CD4-positive, alpha-beta memory T cell (primary cell): ENCODE measurements around the gene UMAD1. TPM values are rescaled to one million over a fixed set of nuclear protein-coding genes. Genes with fewer than 3 reads are reported as not detected.

Experiments
- CTCF ChIA-PET: fragments of 350-600 bp; sonication (Branson Sonifier 250); formaldehyde crosslinking; loops from one replicate; lab custom pipeline; 2021; ENCODE audit warnings: inconsistent platforms; ENCODE audit not compliant: partially characterized antibody; lab: Charles Lee
- POLR2A ChIA-PET: fragments of 350-600 bp; sonication (Branson Sonifier 250); formaldehyde crosslinking; loops from one replicate; lab custom pipeline; 2021; ENCODE audit not compliant: partially characterized antibody; lab: Charles Lee
- DNase-seq, 5 donors: peaks; one replicate each; pipeline versions ENCODE4 v3.0.0 to v3.0.0-alpha.2; 2020 to 2022; ENCODE audit warnings: mixed read lengths in 1 of 5
- H3K27ac ChIP-seq: one replicate; pipeline ENCODE4 v1.7.0; 2013; ENCODE audit warnings: low read depth, low read length
- H3K27me3 ChIP-seq: 2 replicates; pipeline ENCODE4 v1.7.0; 2013; ENCODE audit warnings: mild to moderate bottlenecking, low read length, moderate library complexity; ENCODE audit not compliant: insufficient read depth
- H3K36me3 ChIP-seq: 2 replicates; pipeline ENCODE4 v1.7.0; 2013; ENCODE audit warnings: mild to moderate bottlenecking, low read length, moderate library complexity; ENCODE audit not compliant: insufficient read depth
- H3K4me1 ChIP-seq: 2 replicates; pipeline ENCODE4 v1.7.0; 2013; ENCODE audit warnings: mild to moderate bottlenecking, low read length, moderate library complexity; ENCODE audit not compliant: insufficient read depth
- H3K4me3 ChIP-seq, 2 donors: one replicate each; pipeline ENCODE4 v1.7.0; 2013; ENCODE audit warnings: low read length in 2 of 2, mild to moderate bottlenecking in 1 of 2
- H3K9me3 ChIP-seq, 2 donors: one replicate each; pipeline ENCODE4 v1.7.0; 2013; ENCODE audit warnings: low read length in 2 of 2, control low read depth in 1 of 2; ENCODE audit not compliant: control insufficient read depth in 1 of 2
- H3K27ac Mint-ChIP-seq, 7 donors: one replicate each; pipeline ENCODE4 v1.8.0; 2020 to 2021; ENCODE audit warnings: mixed read lengths in 7 of 7, mild to moderate bottlenecking in 6 of 7, inconsistent platforms in 3 of 7, moderate library complexity in 3 of 7
- H3K27me3 Mint-ChIP-seq, 2 donors: one replicate each; pipeline ENCODE4 v1.8.0; 2020 to 2021; ENCODE audit warnings: mixed read lengths in 2 of 2
- H3K36me3 Mint-ChIP-seq, 2 donors: one replicate each; pipeline ENCODE4 v1.8.0; 2020 to 2021; ENCODE audit warnings: mixed read lengths in 2 of 2, inconsistent platforms in 1 of 2, mild to moderate bottlenecking in 1 of 2
- H3K4me1 Mint-ChIP-seq, 4 donors: one replicate each; pipeline ENCODE4 v1.8.0; 2020 to 2021; ENCODE audit warnings: mixed read lengths in 4 of 4, mild to moderate bottlenecking in 1 of 4
- H3K4me3 Mint-ChIP-seq, 8 donors: one replicate each; pipeline ENCODE4 v1.8.0; 2020 to 2021; ENCODE audit warnings: mixed read lengths in 8 of 8, mild to moderate bottlenecking in 7 of 8, moderate library complexity in 6 of 8, inconsistent platforms in 3 of 8
- H3K9me3 Mint-ChIP-seq, 8 donors: one replicate each; pipeline ENCODE4 v1.8.0; 2020 to 2021; ENCODE audit warnings: mixed read lengths in 8 of 8, mild to moderate bottlenecking in 5 of 8, inconsistent platforms in 3 of 8, moderate library complexity in 1 of 8
- intact Hi-C: fragments of 100-400 bp; cut with micrococcal nuclease; formaldehyde crosslinking; loops from one replicate; pipeline ENCODE4 v1.15.1; 2023
- polyA plus RNA-seq, 2 donors: library from polyadenylated mRNA; unstranded; fragments of 300-500 nt; fragmentation: Illumina TruSeq; gene quantifications; one replicate each; pipeline ENCODE4 v1.2.3, GENCODE V29; 2021
- total RNA-seq, 2 experiments: library from RNA; stranded (reverse); gene quantifications; one replicate each; pipeline ENCODE4 v1.2.3, GENCODE V29; 2021

UMAD1 gene
- total and polyA plus RNA-seq, 4 experiments from 2014 or later, result 23.5 to 36.7 (median 27.6) TPM

GRCh38 chr7:7687800-7688199 is 47.2 kb downstream of the UMAD1 start:
- H3K4me1 ChIP-seq, result no peaks in the 10 kb centered on the region
- H3K36me3 ChIP-seq, result no peaks in the 10 kb centered on the region
- Mint-ChIP-seq H3K4me3 (no peak overlapping the region), H3K9me3 (no peaks in the 10 kb centered on the region), H3K36me3 (peaks cover 4 to 13% of the 10 kb centered on the region in 2 donors), H3K4me1 (peaks cover 7 to 23% (median 12%) of the 10 kb centered on the region in 4 donors), H3K27ac (peak overlapping the region in 1 of 7 donors; percentile 48), H3K27me3 (no peaks in the 10 kb centered on the region)
- H3K27me3 ChIP-seq, result no peaks in the 10 kb centered on the region
- no peak overlapping the region for H3K4me3 ChIP-seq
- no peak for DNase-seq
- H3K27ac ChIP-seq, result no peak overlapping the region
- no peaks in the 10 kb centered on the region for H3K9me3 ChIP-seq
- ChIA-PET CTCF (interaction anchor here (1.3 kb wide), 1 partner anchor 608 kb away, joined by 3 read pairs; no protein-coding TSS in a partner anchor), POLR2A (no interaction called here)
- intact Hi-C loops, result no loop called here

GRCh38 chr7:7688310-7688709 is 47.8 kb downstream of the UMAD1 start:
- ChIA-PET CTCF (interaction anchor here (1.3 kb wide), 1 partner anchor 608 kb away, joined by 3 read pairs; no protein-coding TSS in a partner anchor), POLR2A (no interaction called here)
- Mint-ChIP-seq H3K36me3 (peaks cover 3 to 13% of the 10 kb centered on the region in 2 donors), H3K27ac (peak overlapping the region in 2 of 7 donors; percentile 42 to 48), H3K4me1 (peaks cover 7 to 21% (median 8%) of the 10 kb centered on the region in 4 donors), H3K27me3 (no peaks in the 10 kb centered on the region), H3K9me3 (no peaks in the 10 kb centered on the region), H3K4me3 (no peak overlapping the region)
- intact Hi-C loops, result no loop called here
- no peak overlapping the region for H3K27ac ChIP-seq
- H3K27me3 ChIP-seq, result no peaks in the 10 kb centered on the region
- H3K9me3 ChIP-seq, result no peaks in the 10 kb centered on the region
- H3K4me3 ChIP-seq, result no peak overlapping the region
- no peak for DNase-seq
- no peaks in the 10 kb centered on the region for H3K4me1 ChIP-seq
- H3K36me3 ChIP-seq, result no peaks in the 10 kb centered on the region

- Histone ChIP-seq H3K27me3 (no peaks in the 10 kb centered on the region), H3K4me3 (no peak overlapping the region), H3K4me1 (no peaks in the 10 kb centered on the region), H3K27ac (no peak overlapping the region), H3K36me3 (no peaks in the 10 kb centered on the region), H3K9me3 (no peaks in the 10 kb centered on the region)
- ChIA-PET POLR2A (no interaction called here), CTCF (interaction anchor here (0.8 to 1.0 kb wide), 3 partner anchors 8 to 72 kb away, joined by 3 read pairs; no protein-coding TSS in a partner anchor)
- Mint-ChIP-seq H3K9me3 (no peaks in the 10 kb centered on the region), H3K36me3 (peaks cover 3 to 10% of the 10 kb centered on the region in 2 donors), H3K27ac (no peak overlapping the region), H3K27me3 (no peaks in the 10 kb centered on the region), H3K4me1 (peaks cover 7 to 21% (median 8%) of the 10 kb centered on the region in 4 donors), H3K4me3 (no peak overlapping the region)
- intact Hi-C loops, result no loop called here
- no peak for DNase-seq
Observed at GRCh38 chr7:7688956-7689355, 48.4 kb downstream of the UMAD1 start.

- H3K27ac ChIP-seq, result no peak overlapping the region
- no peaks in the 10 kb centered on the region for H3K36me3 ChIP-seq
- POLR2A ChIA-PET, result no interaction called here
- intact Hi-C loops, result no loop called here
- H3K36me3 Mint-ChIP-seq, result peaks cover 19 to 30% of the 10 kb centered on the region in 2 donors
- H3K4me1 ChIP-seq, result peaks cover 16% of the 10 kb centered on the region
- CTCF ChIA-PET, result interaction anchor here (0.7 kb wide), 1 partner anchor 12 kb away, joined by 4 read pairs; no protein-coding TSS in a partner anchor
- no peak overlapping the region for H3K27ac Mint-ChIP-seq
- no peaks in the 10 kb centered on the region for H3K9me3 ChIP-seq
- no peaks in the 10 kb centered on the region for H3K27me3 ChIP-seq
- no peak overlapping the region for H3K4me3 Mint-ChIP-seq
- H3K27me3 Mint-ChIP-seq, result no peaks in the 10 kb centered on the region
- H3K9me3 Mint-ChIP-seq, result peaks cover 0 to 5% (median 0%) of the 10 kb centered on the region in 8 donors
- peaks cover 8 to 12% (median 11%) of the 10 kb centered on the region in 4 donors for H3K4me1 Mint-ChIP-seq
- DNase-seq, result no peak
- no peak overlapping the region for H3K4me3 ChIP-seq
Observed at GRCh38 chr7:7693881-7694280, 53.3 kb downstream of the UMAD1 start.

GRCh38 chr7:7694542-7694941 is 54.0 kb downstream of the UMAD1 start:
- Mint-ChIP-seq H3K27ac (peak overlapping the region in 1 of 7 donors; percentile 30), H3K36me3 (peaks cover 19 to 30% of the 10 kb centered on the region in 2 donors), H3K9me3 (peaks cover 0 to 5% (median 0%) of the 10 kb centered on the region in 8 donors), H3K4me1 (peaks cover 8 to 15% (median 11%) of the 10 kb centered on the region in 4 donors), H3K27me3 (no peaks in the 10 kb centered on the region), H3K4me3 (no peak overlapping the region)
- CTCF ChIA-PET, result no interaction called here
- Histone ChIP-seq H3K27ac (no peak overlapping the region), H3K4me3 (no peak overlapping the region), H3K9me3 (no peaks in the 10 kb centered on the region), H3K4me1 (peaks cover 18% of the 10 kb centered on the region), H3K36me3 (no peaks in the 10 kb centered on the region), H3K27me3 (no peaks in the 10 kb centered on the region)
- POLR2A ChIA-PET, result no interaction called here
- DNase-seq, result no peak
- intact Hi-C loops, result no loop called here

GRCh38 chr7:7695111-7695817 is 54.7 kb downstream of the UMAD1 start:
- Histone ChIP-seq H3K36me3 (no peaks in the 10 kb centered on the region), H3K4me1 (peaks cover 20% of the 10 kb centered on the region), H3K27ac (no peak overlapping the region), H3K27me3 (no peaks in the 10 kb centered on the region), H3K9me3 (no peaks in the 10 kb centered on the region), H3K4me3 (no peak overlapping the region)
- DNase-seq, result no peak
- ChIA-PET POLR2A (no interaction called here), CTCF (interaction anchor here (2.0 kb wide), 1 partner anchor 14 kb away, joined by 5 read pairs; no protein-coding TSS in a partner anchor)
- H3K27me3 Mint-ChIP-seq, result no peaks in the 10 kb centered on the region
- H3K4me1 Mint-ChIP-seq, result peaks cover 8 to 21% (median 15%) of the 10 kb centered on the region in 4 donors
- intact Hi-C loops, result no loop called here
- H3K36me3 Mint-ChIP-seq, result peaks cover 19 to 31% of the 10 kb centered on the region in 2 donors
- peaks cover 0 to 5% (median 0%) of the 10 kb centered on the region in 8 donors for H3K9me3 Mint-ChIP-seq
- H3K27ac Mint-ChIP-seq, result no peak overlapping the region
- no peak overlapping the region for H3K4me3 Mint-ChIP-seq

- ChIA-PET CTCF (interaction anchor here (1.0 to 2.0 kb wide), 2 partner anchors 16 to 339 kb away, joined by 3 to 5 read pairs; no protein-coding TSS in a partner anchor), POLR2A (interaction anchor here (0.5 kb wide), 1 partner anchor 372 kb away, joined by 3 read pairs; no protein-coding TSS in a partner anchor)
- no peak overlapping the region for H3K27ac ChIP-seq
- no peaks in the 10 kb centered on the region for H3K36me3 ChIP-seq
- peaks cover 0 to 5% (median 0%) of the 10 kb centered on the region in 8 donors for H3K9me3 Mint-ChIP-seq
- no peak overlapping the region for H3K4me3 ChIP-seq
- peaks cover 20% of the 10 kb centered on the region for H3K4me1 ChIP-seq
- peaks cover 19 to 31% of the 10 kb centered on the region in 2 donors for H3K36me3 Mint-ChIP-seq
- H3K27me3 Mint-ChIP-seq, result no peaks in the 10 kb centered on the region
- no peaks in the 10 kb centered on the region for H3K9me3 ChIP-seq
- no peak for DNase-seq
- no peaks in the 10 kb centered on the region for H3K27me3 ChIP-seq
- no peak overlapping the region for H3K4me3 Mint-ChIP-seq
- no peak overlapping the region for H3K27ac Mint-ChIP-seq
- intact Hi-C loops, result no loop called here
- H3K4me1 Mint-ChIP-seq, result peaks cover 9 to 22% (median 18%) of the 10 kb centered on the region in 4 donors
Observed at GRCh38 chr7:7696458-7697119, 56.0 kb downstream of the UMAD1 start.
